ENCODE measurements around the gene LMNB1. TPM values are rescaled to one million over a fixed set of nuclear protein-coding genes. Genes with fewer than 3 reads are reported as not detected.

LMNB1 gene
- total RNA-seq, 1 donor from 2014 or later, result 11.8 TPM

GRCh38 chr5:126744836-126745235, 32.1 kb upstream of the LMNB1 start:
- no peak for DNase-seq
- no peaks in the 10 kb centered on the region for H3K27me3 ChIP-seq
- ATAC-seq, result no peak

GRCh38 chr5:126745259-126745992, 31.5 kb upstream of the LMNB1 start:
- H3K27ac ChIP-seq, result no peak overlapping the region
- no peak for TF ChIP-seq CTCF (IDR thresholded peaks at IDR 0.05)
- ATAC-seq (no peak), DNase-seq (no peak)
- H3K9me3 ChIP-seq, result no peaks in the 10 kb centered on the region
- no peaks in the 10 kb centered on the region for H3K27me3 ChIP-seq
- H3K4me3 ChIP-seq, result no peak overlapping the region
- H3K4me1 ChIP-seq, result no peaks in the 10 kb centered on the region
- no peaks in the 10 kb centered on the region for H3K36me3 ChIP-seq
- intact Hi-C loops (cut with DNase I), result no loop called here

More at GRCh38 chr5:126744836-126745235, 32.1 kb upstream of the LMNB1 start:
- H3K36me3 ChIP-seq, result no peaks in the 10 kb centered on the region
- TF ChIP-seq CTCF (IDR thresholded peaks at IDR 0.05), result no peak
- no peaks in the 10 kb centered on the region for H3K4me1 ChIP-seq
- H3K4me3 ChIP-seq, result no peak overlapping the region
- intact Hi-C loops (cut with DNase I), result no loop called here
- no peaks in the 10 kb centered on the region for H3K9me3 ChIP-seq
- H3K27ac ChIP-seq, result no peak overlapping the region

DNA sequence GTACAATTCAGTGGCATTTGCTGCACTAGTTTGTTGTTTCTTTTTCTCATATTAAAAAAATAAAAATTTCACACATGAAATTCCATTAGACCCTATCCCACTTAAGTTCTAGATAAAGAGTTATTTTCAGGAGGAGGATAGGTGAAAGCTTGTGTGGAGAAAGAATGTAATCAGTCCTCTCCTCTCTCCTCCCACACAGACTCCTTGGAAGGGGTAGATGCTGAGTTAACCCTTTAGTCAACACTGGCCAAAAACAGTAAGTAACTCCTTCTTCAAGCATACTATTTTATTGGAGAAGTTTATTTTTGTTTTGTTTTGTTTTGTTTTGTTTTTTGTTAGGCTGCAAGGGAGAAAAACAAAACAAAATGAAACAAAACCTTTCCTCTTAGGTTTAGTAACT, 30.6 kb upstream of the LMNB1 start:
- ATAC-seq (no peak), DNase-seq (no peak)
- no peak for TF ChIP-seq CTCF (IDR thresholded peaks at IDR 0.05)
- H3K4me3 ChIP-seq, result no peak overlapping the region
- H3K4me1 ChIP-seq, result no peaks in the 10 kb centered on the region
- no peaks in the 10 kb centered on the region for H3K9me3 ChIP-seq
- no peaks in the 10 kb centered on the region for H3K36me3 ChIP-seq
- H3K27me3 ChIP-seq, result no peaks in the 10 kb centered on the region
- no peak overlapping the region for H3K27ac ChIP-seq
- intact Hi-C loops (cut with DNase I), result no loop called here

GRCh38 chr5:126752081-126752785, 24.7 kb upstream of the LMNB1 start:
- no peak for ATAC-seq
- TF ChIP-seq CTCF (IDR thresholded peaks at IDR 0.05), result no peak
- H3K4me1 ChIP-seq, result no peaks in the 10 kb centered on the region
- DNase-seq, result no peak
- no peaks in the 10 kb centered on the region for H3K9me3 ChIP-seq
- H3K27ac ChIP-seq, result no peak overlapping the region
- intact Hi-C loops (cut with DNase I), result no loop called here
- H3K36me3 ChIP-seq, result no peaks in the 10 kb centered on the region
- no peak overlapping the region for H3K4me3 ChIP-seq
- no peaks in the 10 kb centered on the region for H3K27me3 ChIP-seq

- intact Hi-C loops (cut with DNase I), result no loop called here
- Histone ChIP-seq H3K36me3 (no peaks in the 10 kb centered on the region), H3K27me3 (no peaks in the 10 kb centered on the region), H3K4me1 (no peaks in the 10 kb centered on the region), H3K27ac (no peak overlapping the region), H3K9me3 (no peaks in the 10 kb centered on the region), H3K4me3 (no peak overlapping the region)
- DNase-seq, result no peak
- no peak for TF ChIP-seq CTCF (IDR thresholded peaks at IDR 0.05)
- no peak for ATAC-seq
These were observed 23.7 kb upstream of the LMNB1 start for GRCh38 chr5:126753227-126753626.
